ENCODE results near the gene NBDY.

NBDY gene

DNA sequence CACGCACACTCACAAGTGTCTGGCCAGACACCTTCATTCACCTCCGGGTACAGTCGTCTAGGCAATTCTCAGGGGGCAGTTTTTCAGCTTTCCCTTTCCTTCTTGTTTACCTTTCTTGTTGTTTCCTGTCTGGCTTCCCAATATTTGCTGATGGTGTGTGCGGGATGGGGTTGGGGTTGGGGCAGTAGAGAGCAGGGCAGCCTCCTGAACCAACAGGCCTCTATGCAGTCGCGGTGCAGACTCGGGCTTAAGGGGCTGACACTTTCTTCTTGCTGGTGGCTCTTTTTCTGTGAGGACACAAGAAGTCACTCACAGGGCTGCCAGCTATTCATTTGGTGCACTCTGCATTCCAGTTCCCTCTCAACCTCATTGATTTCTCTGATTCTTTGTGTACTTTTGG lies 56.4 kb downstream of the NBDY start:
- TF ChIP-seq, protein P1, sequence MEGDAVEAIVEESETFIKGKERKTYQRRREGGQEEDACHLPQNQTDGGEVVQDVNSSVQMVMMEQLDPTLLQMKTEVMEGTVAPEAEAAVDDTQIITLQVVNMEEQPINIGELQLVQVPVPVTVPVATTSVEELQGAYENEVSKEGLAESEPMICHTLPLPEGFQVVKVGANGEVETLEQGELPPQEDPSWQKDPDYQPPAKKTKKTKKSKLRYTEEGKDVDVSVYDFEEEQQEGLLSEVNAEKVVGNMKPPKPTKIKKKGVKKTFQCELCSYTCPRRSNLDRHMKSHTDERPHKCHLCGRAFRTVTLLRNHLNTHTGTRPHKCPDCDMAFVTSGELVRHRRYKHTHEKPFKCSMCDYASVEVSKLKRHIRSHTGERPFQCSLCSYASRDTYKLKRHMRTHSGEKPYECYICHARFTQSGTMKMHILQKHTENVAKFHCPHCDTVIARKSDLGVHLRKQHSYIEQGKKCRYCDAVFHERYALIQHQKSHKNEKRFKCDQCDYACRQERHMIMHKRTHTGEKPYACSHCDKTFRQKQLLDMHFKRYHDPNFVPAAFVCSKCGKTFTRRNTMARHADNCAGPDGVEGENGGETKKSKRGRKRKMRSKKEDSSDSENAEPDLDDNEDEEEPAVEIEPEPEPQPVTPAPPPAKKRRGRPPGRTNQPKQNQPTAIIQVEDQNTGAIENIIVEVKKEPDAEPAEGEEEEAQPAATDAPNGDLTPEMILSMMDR (conservative IDR thresholded peaks at IDR 0.05; ENCODE audit: low read depth), result no peak

DNA sequence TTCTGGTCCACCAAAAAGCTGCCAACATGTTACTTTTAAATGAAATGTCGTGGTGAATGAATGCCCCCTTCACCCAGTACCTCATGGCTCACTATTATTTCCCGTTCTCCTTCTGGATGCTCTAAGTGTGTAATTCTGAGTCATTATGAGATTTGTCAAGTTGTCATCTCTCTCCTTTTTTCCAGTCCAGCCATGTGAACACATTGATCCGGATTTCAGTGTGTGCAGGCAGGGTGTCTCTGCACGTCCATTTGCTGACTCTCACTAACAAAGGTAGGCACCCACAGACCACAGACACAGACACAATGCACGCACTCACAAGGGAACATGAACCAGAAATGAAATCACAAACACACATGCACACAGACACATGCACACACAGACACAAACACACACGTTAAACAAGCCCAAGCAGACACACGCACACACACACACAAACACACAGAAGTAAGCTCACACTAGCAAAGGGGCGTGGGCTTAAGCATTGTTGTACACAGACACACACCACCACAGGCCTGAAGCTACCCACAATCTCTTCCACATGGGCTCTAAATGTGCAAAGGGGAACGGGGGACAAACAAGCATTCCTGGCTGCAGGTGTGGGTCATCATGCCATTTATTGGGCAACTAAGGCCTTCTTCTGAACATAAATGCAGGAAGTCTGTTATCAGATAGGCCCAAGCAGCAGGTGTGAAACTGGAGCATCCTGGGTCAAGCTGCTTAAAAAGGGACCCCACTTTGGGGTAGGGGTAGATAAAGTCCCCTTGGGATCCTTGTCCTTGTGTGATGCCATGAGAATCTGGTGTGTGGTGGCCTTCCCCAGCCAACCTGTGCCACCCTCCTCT lies 58.1 kb downstream of the NBDY start:
- TF ChIP-seq, protein P1 (conservative IDR thresholded peaks at IDR 0.05; ENCODE audit: low read depth), result no peak
- no peak for DNase-seq (ENCODE audit: low spot score)
- H3K27ac ChIP-seq, result no peak overlapping the region
- ChIA-PET POLR2A (ENCODE audit: low non-redundant PET) (no interaction called here), CTCF (no interaction called here)

More for the DNA sequence above, 56.4 kb downstream of the NBDY start:
- POLR2A ChIA-PET (ENCODE audit: low non-redundant PET), result no interaction called here
- no peak for DNase-seq (ENCODE audit: low spot score)
- H3K27ac ChIP-seq, result no peak overlapping the region
- CTCF ChIA-PET, result no interaction called here

DNA sequence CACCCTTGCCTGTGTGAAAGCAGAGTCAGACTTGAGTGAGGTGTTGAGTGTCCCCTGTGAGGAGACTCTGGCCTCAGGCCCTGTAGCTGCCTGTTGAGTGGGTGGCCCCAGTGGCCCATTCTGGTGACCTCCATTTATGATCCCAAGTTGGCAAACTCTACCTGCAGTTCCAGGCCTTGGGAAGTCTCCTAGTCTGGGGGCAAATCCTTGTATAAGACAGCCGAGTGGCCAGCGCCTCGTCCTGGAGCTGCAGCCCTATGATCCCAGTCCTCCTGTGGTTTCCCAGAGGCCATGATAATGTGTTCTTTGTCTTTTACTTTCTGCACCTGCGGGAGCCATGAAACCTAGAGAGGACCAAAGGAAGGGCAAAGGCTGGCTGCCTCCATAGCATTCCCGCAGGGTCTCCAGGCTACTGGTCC lies 58.7 kb downstream of the NBDY start:
- ChIA-PET CTCF (interaction anchor here (0.6 kb wide), 1 partner anchor 803 kb away, joined by 3 read pairs; no protein-coding TSS in a partner anchor), POLR2A (ENCODE audit: low non-redundant PET) (interaction anchor here (0.5 kb wide), 2 partner anchors 207 to 1189 kb away, joined by 4 to 6 read pairs; no protein-coding TSS in a partner anchor)
- H3K27ac ChIP-seq, result no peak overlapping the region
- no peak for DNase-seq (ENCODE audit: low spot score)
- TF ChIP-seq, protein P1 (conservative IDR thresholded peaks at IDR 0.05; ENCODE audit: low read depth), result no peak

DNA sequence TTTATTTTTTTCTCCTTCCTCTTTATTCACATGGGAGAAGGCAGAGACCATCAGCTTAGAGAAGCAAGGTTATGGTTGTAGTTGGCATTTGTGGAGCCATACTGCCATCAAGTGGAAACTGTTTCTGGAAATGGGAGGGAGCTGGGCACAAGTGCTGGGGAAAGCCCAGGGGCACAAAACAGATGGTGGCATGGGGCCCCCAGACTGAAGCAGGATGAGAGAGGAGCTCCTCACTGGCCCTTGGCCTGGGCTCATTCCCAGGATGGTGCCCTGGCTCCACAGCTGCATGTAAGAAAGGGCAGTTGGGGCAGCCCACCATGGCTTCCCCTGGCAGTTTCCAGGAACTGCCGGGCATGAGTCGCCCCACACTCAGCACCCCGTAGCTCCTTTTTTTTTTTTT lies 59.2 kb downstream of the NBDY start:
- ChIA-PET POLR2A (ENCODE audit: low non-redundant PET) (interaction anchor here (0.5 kb wide), 2 partner anchors 207 to 1189 kb away, joined by 4 to 6 read pairs; no protein-coding TSS in a partner anchor), CTCF (interaction anchor here (0.6 kb wide), 1 partner anchor 802 kb away, joined by 3 read pairs; no protein-coding TSS in a partner anchor)
- TF ChIP-seq, protein P1 (conservative IDR thresholded peaks at IDR 0.05; ENCODE audit: low read depth), result no peak

DNA sequence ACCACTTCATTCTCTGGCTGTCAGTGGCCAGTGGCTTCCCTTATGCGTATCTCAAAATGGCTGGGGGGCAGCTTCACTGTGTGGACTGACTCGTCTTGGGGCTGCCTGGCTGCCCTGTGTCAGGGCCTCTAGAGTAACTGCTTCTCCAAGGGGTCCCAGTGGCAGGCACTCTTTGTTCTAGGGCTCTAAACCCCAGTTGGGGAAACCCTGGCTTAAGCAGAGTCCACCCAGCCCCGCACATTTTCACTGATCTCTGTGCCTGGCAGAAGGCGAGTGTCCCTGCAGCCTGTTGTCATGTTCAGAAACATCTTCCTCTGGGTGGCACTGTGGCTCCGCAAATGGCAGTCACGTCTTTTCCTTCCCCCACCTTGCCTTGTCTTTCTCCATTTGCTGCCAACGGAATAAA lies 59.7 kb downstream of the NBDY start:
- ChIA-PET CTCF (no interaction called here), POLR2A (ENCODE audit: low non-redundant PET) (no interaction called here)
- DNase-seq (ENCODE audit: low spot score), result no peak
- TF ChIP-seq, protein P1 (conservative IDR thresholded peaks at IDR 0.05; ENCODE audit: low read depth), result no peak
- no peak overlapping the region for H3K27ac ChIP-seq

More for the DNA sequence above, 59.2 kb downstream of the NBDY start:
- H3K27ac ChIP-seq, result no peak overlapping the region
- no peak for DNase-seq (ENCODE audit: low spot score)

DNA sequence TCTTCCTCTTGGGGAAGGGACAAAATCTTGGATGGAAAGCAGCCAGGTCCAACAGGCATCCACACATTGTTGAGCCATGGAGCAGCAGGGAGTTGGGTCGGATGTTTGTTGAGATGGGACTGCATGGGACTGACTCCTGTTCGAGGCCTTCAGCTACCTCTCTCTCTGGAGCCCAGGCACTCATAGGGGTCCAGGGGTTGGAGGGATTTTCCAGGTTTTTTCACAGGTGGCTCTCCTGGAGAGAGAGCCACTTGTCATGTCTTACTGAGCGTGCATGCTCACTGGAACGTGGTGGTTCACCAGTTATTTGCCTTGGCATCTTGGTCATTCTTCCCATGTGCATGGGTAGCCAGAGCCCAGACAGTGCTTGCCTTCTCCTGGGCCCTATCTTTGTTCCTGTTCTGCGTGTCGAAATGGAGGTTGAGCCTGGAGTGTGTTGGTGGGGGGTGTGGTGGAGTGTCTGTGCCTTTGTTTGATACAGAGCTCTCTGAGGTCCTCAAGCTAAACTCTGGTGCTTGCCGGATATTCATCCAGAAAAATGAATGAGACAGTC lies 60.6 kb downstream of the NBDY start:
- ChIA-PET POLR2A (ENCODE audit: low non-redundant PET) (no interaction called here), CTCF (no interaction called here)
- TF ChIP-seq, protein P1 (conservative IDR thresholded peaks at IDR 0.05; ENCODE audit: low read depth), result no peak
- no peak for DNase-seq (ENCODE audit: low spot score)
- no peak overlapping the region for H3K27ac ChIP-seq

All from RWPE1 (cell line).